Stimulated activated CD4-positive, alpha-beta T cell treated with anti-CD3 and anti-CD28 coated beads, Interleukin-15, amount 100 ng/mL, for 1 hour (primary cell): ENCODE results near the gene AREG.

Experiments
- DNase-seq, 2 donors: peaks; one replicate each; pipeline ENCODE4 v3.0.0-alpha.2; 2020; ENCODE audit warnings: low read depth in 1 of 2, low spot score in 1 of 2

AREG gene

GRCh38 chr4:74456849-74457395 lies 12.0 kb downstream of the AREG start:
- no peak for DNase-seq

- DNase-seq = no peak
Measured at GRCh38 chr4:74460833-74461232, 15.9 kb downstream of the AREG start.

- no peak for DNase-seq
Measured at GRCh38 chr4:74463123-74463522, 18.2 kb downstream of the AREG start.

GRCh38 chr4:74464291-74464690 lies 19.4 kb downstream of the AREG start:
- no peak for DNase-seq

GRCh38 chr4:74466242-74466641 lies 21.3 kb downstream of the AREG start:
- no peak for DNase-seq

- DNase-seq = no peak
Measured at GRCh38 chr4:74471264-74471663, 26.3 kb downstream of the AREG start.

- DNase-seq = no peak
Measured at GRCh38 chr4:74473155-74473811, 28.3 kb downstream of the AREG start.

GRCh38 chr4:74474345-74475090 lies 29.6 kb downstream of the AREG start:
- DNase-seq = no peak

- no peak for DNase-seq
Measured at GRCh38 chr4:74475091-74475800, 30.3 kb downstream of the AREG start.

- DNase-seq = no peak
Measured at GRCh38 chr4:74475946-74476345, 31.0 kb downstream of the AREG start.

GRCh38 chr4:74479009-74479408 lies 34.1 kb downstream of the AREG start:
- DNase-seq = no peak

- no peak for DNase-seq
Measured at GRCh38 chr4:74480267-74480666, 35.3 kb downstream of the AREG start.

GRCh38 chr4:74481891-74482609 lies 37.1 kb downstream of the AREG start:
- no peak for DNase-seq

GRCh38 chr4:74483226-74483911 lies 38.4 kb downstream of the AREG start:
- DNase-seq = no peak

- no peak for DNase-seq
Measured at GRCh38 chr4:74486905-74487304, 42.0 kb downstream of the AREG start.

GRCh38 chr4:74487771-74488170 lies 42.8 kb downstream of the AREG start:
- DNase-seq = no peak

- DNase-seq = no peak
Measured at GRCh38 chr4:74490736-74491135, 45.8 kb downstream of the AREG start.

- no peak for DNase-seq
Measured at GRCh38 chr4:74499986-74500781, 55.2 kb downstream of the AREG start.

- no peak for DNase-seq
Measured at GRCh38 chr4:74501579-74501978, 56.6 kb downstream of the AREG start.

GRCh38 chr4:74503580-74503979 lies 58.6 kb downstream of the AREG start:
- no peak for DNase-seq
